Measurements from ENCODE around the gene CREB5.

The CREB5 gene

DNA sequence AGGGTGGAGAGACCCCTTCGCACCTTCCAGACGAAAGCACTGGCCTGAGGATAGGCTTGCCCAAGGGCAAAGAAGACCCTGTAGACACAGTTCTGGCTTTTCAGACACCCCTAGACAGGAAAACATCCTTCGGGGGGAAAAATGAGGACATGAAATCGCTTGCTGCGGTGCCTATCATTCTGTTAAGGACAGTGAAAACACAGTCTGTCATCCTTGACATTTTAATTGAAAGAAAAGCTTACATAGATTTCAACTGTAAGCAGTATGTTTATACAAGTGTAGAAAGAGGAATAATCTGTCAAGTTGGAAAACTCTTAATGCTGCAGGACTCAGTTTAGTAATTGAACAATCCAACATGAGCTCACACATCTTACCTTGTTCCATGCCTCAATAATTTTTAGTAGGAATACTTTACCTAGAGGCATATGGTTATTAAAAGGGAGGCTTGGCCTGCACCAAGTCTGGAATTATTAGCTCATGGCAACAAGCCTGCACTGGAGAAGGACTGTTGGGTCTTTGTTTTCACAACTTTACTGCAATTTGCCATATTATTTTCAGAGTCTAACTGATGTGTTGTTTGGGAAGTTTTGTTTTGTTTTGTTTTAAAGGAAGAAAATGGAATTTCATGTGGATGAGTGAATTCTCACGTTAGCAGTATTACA lies 302.3 kb downstream of the CREB5 start:
- peak; percentile 70 for DNase-seq (ENCODE audit: low spot score)

DNA sequence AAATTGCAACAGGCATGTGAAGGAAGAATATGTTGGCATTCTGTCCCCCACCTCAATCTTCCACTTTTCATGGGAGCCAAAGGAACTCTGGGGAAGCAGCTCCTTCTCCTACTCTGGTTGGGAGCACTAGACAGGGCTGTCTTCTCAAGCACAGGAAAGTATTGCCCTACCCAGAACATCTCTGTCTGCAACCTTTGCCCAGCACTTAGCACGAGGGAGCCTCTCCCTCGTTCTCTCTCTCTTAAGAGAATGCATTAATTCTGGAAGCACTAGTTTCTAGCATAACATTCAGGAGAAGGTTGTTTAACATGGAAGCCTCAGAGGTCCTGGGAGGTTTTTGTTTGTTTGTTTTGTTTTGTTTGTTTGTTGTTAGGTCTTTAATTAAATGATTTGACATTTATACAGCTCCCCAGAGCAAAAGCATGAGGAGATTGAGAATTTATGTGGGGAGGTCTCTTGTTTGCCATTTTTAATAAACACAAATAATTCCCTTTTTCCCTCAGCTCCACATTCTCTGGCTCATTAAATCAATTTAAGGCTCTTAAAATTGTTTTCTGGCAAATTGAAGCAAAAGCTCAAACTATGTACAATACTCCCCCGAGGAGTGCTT lies 305.2 kb downstream of the CREB5 start:
- no peak for DNase-seq (ENCODE audit: low spot score)

DNA sequence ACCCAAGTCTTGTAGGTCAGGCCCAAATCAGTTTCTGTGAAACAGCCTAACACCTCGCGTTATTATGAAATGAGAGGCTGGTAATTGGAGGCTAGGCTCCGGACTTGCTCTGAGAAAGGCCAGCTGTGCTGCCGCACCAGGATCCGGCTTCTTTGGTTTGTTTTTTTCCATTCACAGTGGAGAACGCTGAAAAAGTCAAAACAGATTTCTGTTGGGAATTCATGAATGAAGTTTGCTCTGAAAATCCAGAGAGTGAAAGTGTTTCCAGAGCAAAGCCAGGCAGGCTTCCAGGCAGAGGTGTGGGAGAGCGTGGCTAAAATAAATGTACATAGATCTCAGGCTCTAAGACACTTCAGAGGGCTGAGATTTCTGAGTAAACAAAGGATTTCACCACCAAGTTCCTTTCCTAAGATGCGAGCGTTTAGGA lies 305.8 kb downstream of the CREB5 start:
- DNase-seq (ENCODE audit: low spot score) = no peak

DNA sequence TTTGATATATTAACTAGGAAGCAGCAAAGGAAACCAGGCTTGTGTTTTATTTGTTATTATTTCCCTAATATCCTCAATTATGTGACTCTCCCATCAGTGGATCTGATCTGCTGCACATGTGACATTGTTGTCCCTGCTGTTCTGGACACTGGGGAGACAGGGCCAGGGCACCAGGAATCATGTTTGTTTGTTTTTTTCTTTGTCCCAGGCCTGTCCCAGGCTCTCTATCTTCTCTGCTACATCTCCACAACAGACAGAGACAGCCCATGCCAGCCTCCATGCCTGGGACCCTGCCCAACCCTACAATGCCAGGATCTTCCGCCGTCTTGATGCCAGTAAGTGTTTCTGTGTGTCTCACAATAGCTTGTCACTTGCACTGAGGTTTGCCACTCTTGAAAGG lies 306.2 kb downstream of the CREB5 start:
- no peak for DNase-seq (ENCODE audit: low spot score)

DNA sequence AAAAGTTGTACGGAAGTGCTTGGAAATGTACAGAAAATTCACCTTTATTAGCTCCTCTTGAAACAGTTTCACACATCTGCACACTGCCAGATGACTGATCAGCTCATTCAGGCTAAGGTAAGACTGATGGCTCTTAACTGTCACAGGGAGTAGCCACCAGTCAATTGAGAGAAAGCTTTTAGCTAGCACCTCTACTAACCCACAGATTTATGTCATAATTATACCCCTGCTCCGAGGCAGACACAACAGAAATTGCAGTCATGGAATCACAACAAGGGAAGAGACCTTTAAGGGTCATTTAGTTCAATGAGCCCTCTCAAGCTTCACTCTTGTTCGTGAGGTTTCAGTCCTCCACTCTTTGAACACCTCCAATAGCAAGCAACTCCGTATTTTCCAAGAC lies 310.4 kb downstream of the CREB5 start:
- no peak for DNase-seq (ENCODE audit: low spot score)

DNA sequence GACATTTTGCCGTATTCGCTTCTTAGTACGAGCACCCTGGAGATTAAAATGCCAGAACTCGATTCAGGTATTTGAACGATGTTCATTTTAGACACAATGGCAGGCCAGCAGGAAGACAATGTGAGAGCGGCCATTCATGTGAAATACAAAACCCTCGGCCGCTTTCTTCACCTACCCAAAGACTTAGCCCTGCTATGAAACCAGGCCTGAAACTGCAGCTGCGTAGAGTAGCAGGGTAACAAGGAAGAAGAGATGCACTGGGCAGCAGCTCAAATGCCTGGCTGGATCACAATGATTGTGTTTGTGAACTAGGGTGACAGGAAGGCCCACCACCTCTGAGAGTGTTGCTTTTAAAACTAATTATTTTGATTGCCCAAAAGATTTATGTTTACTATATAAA lies 311.0 kb downstream of the CREB5 start:
- DNase-seq (ENCODE audit: low spot score) = peak; percentile 83

DNA sequence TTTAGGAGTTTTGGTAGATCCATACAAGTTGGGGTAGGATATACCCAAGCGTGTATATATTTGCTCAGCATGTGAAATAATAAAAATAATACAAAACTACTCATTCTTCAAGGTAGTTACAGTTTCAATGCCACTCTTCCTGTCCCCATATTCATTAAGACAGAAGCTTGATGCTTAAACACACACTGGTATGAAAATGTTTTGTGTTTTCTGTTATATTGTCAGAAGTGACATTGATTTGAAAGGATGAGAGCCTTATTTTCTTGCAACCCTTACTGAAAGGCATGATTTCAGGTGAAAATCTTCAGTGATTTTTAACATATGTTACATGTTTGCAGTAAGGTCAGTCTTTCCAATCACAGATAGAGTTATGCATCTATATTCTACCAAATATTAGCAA lies 312.2 kb downstream of the CREB5 start:
- no peak for DNase-seq (ENCODE audit: low spot score)

DNA sequence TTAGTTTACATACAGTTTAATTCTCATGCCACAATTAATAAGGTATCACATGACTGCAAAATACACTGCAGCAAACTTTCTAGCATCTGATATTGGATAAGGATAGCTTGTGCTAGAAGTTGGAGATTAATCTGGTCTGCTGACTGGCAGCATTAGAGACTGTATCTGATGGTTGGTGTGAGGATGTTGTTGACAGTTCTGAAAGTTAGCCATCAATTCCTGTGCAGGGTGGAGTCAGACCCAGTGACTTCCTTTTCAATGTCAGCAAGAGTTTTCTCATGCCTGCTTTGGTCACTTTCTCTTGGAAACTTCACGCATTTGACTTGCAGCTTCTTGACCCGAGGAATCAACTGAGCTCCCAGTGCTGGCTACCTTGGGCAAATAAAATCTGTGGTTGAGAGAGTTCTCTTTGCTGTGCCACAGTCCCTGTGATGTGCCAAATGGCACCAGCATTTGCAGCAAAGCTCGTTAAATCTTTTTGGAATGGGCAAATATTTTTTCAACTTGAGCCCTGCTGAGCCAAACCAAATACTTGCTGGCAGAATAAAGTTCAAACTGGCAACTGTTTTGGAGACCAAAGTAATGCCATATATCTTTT lies 312.8 kb downstream of the CREB5 start:
- DNase-seq (ENCODE audit: low spot score) = no peak

DNA sequence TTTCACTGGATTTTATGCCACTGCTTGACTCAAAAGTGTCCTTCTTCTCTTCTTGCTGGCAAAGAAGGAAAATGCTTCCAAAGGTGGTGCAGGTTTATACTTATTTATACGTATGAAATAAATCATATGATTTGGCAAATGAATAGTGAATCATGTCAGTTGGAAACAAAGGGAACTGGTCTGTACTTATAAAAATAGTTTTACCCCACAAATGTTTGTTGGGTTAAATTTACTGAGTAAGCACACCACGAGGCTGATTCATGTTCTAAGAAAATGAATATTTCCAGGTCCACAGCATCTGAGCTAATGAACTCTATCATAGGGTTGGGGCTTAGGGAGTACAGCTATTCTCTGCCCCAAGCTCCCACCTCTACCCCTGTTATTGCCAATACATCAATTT lies 313.6 kb downstream of the CREB5 start:
- no peak for DNase-seq (ENCODE audit: low spot score)

DNA sequence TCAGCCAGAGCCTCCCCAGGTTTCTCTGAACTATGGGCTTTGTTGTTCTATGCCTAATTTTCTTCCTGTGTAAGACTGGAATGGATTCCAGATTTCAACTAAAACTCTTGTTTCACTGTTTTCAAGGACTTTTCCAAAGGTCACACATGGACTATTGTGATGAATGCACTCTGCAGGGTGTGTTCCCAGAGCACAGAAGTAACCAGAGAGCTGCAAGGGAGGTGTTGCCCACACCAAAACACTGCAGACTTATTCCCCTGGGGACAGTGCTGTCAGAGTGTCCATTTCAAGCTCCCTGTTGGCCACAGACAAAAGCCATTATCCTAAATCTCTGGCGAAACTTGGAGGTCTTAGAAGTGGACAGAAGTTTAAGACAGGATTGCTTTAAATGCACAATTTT lies 314.2 kb downstream of the CREB5 start:
- DNase-seq (ENCODE audit: low spot score) = no peak

DNA sequence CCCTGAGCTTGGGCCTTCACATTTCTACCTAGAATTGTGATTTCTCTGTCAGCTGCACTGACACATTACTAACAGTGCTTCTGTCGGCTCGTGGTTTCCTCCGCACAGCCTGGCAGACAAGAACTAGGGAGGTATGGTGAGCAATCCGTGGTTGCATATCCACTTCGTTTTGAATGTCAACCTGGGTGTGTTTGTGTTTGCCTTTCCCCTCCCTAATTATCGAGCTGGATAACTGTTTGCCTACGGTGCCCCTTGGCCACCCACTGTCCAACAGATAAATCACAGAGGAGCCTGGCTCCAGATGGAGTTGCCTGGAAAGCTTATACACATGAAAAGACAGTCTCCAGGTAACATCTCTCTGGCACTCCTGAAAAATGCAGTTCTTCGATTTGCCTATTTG lies 317.0 kb downstream of the CREB5 start:
- DNase-seq (ENCODE audit: low spot score) = no peak

DNA sequence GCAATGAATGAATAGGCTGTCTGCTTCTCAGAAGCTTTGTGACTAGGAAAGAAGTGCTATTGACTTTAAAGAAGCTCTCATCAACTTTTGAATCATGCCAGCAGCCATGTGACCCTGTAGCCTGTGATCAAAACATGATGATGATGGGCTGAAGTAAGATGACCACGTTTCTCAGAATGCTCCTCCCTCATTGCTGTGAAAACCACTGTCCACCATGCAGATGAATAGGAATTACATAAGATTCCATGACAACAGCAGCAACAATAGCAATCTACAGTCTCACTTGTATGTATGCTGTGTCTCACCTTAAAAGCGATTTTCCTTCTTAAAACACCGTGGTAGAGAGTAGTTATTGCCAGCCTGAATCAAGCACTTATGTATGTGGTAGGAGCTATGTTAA lies 317.4 kb downstream of the CREB5 start:
- DNase-seq (ENCODE audit: low spot score) = no peak

DNA sequence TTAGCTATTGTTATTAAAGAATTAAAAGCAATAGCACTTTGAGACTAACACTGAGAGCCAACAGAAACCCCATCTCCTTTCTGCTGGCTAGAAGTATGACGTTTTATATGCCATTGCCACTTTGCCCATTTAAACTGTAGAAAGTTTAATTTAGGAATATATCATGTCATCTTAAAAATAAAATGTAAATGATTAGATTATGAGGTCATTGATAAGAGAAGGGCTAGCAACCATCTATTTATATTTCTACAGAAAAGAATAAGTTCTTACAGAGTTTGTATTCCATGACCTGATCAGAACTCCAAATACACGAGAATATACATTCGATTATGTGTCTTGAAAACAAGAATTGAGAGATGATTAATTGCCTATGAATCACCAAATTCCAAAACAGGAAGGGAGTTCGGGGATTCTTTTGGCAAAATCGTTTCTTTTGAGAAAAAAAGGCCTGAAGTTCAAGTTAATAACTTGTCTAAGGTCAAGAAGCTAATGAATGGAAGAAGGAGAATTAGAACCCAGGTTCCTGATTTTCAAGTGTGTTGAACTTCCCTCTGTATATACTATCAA lies 318.9 kb downstream of the CREB5 start:
- no peak for DNase-seq (ENCODE audit: low spot score)

DNA sequence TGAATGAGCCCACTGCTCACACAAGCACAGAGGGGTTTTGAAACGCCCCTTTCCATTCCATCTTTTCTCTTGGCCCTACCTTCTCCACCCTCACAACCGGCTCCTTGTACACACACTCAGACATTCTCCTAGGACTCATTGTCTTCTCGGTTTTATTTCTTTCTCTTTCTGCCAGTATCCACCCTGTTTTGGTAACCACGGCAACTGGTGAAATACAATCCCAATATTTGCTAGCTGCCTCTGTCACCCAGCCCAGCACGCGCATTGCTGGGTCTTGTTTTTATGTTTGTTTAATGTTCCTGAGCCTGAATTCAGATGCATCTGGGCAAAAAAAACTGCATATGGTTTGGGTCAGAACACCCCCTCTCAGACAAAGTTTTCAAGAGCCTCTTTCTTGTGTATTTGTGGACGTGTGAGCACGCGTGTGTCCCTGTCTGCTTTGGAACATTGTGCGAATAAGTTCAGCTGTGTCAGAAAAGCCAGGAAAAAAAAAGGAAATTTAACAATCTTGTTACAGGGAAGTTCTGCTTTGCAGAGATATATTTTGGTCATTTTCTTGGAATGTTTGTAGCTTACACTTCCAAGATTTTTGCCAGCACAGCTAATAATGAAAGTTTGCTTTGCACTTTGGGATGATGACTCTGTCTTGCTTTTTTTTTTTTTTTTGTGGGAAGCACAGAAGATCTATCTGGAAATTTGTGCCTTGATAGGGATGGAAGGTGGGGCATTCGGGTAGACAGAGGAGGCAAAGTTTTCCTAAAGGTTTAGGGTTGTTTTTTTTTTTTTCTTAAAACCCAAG lies 320.0 kb downstream of the CREB5 start:
- no peak for DNase-seq (ENCODE audit: low spot score)

DNA sequence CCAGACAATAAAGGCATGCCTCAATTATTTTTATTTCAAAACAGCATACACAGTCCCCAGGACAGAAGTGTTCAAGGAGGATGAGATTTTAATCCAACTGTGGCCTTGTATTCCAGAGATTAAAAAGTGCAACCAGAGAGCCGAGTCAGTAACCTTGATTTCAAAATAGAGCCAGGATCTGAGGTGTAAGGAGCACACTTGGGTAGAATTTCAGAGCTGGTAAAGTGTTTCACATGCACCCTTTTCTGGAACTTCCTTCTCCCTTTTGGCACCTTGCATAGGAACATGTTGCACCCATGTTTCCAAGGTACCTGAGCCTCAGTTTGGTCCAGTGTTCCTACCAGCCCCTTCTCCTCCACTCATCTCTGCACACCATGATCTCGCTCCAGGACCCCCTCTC lies 320.7 kb downstream of the CREB5 start:
- no peak for DNase-seq (ENCODE audit: low spot score)

DNA sequence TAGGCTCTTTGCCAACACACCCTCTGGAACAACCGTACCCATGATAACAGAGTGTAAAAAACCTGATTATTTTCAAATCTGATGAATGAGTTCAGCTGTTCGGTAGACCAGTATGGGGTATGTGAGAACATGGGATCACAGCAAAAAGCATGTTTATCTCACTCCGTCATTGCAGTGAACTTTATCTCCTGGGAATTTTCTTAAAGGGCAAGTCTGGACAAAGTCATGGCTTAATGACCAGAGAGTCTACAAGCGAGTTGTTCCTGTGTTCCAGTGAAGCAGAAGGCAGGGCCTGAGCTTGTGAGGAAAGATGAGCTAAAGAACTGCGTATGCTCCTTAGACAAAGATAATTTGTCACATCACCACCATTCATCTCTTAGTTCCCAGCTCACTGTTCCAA lies 326.1 kb downstream of the CREB5 start:
- DNase-seq (ENCODE audit: low spot score) = no peak

DNA sequence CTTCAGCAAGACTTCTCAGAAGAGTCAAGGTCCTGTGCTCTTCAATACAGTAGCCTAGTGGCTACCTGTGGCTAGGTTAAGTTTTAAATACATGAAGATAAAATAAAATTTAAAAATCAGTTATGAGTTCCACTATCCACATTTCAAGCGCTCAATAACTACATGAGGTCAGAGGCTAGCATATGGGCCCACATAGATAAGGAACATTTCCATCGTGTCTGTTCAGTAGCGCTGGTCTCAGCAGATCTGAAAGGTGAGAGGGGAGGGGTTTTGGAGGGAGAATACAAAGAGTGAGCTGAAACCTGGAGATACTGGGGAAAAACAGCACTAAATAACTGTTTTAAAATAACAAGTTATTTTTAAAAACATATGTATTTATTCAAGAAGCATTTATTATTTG lies 326.8 kb downstream of the CREB5 start:
- DNase-seq (ENCODE audit: low spot score) = no peak

DNA sequence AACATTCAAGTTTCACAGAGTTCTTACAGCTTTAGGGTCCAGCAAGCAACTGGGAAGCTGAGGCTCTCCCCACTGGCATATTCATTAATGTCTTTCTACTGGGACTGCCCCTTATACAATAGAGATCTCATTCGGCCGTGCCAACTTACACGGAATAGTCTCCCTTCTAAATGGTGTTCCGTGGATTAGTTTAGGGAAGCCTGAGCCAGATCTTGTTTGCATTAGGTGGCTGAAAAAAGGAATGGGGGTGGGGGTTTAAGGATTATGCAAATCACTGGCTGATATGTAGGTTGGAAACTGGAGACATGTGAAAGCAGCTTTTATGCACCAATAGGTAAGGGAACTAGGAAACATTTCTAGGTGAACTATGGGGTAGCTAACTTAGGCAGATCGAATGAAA lies 327.5 kb downstream of the CREB5 start:
- DNase-seq (ENCODE audit: low spot score) = no peak

DNA sequence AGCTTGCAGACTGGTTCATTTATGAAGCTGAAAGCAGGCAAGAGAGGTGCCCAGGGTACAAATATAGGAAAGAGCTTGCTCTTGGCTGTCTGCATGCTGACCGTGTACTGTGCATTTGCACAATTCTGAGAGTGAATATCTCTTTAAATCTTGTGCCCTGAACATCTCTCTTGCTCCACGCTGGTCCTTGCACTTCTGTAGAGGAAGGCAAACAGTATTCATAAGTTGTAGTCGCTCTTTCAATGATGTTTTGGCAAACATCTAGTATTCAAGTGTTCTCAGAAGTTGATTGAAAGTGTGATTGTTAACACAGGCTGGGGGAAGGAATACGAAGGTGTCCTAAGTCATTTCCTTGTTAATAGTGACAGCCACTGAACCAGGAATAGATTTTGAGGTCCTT lies 332.6 kb downstream of the CREB5 start:
- no peak for DNase-seq (ENCODE audit: low spot score)

DNA sequence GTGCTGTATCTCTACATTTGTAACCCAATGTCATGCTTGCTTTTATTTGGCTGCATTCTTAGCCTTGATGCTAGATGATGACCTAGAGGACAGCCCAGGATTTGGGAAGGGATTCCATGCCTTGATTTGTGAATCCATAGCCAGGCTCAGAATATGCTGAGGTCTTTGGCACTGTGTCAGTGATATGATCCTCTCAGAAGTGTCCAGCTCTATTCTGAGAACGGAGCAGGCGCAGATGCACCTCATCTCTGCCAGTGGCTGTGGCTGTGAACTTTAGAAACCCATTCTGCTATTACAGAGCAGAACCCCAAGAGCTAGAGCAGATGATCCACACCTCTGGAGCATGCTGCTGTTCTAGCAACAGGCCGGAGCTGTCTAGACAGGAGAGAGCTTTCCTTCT lies 333.0 kb downstream of the CREB5 start:
- no peak for DNase-seq (ENCODE audit: low spot score)

DNA sequence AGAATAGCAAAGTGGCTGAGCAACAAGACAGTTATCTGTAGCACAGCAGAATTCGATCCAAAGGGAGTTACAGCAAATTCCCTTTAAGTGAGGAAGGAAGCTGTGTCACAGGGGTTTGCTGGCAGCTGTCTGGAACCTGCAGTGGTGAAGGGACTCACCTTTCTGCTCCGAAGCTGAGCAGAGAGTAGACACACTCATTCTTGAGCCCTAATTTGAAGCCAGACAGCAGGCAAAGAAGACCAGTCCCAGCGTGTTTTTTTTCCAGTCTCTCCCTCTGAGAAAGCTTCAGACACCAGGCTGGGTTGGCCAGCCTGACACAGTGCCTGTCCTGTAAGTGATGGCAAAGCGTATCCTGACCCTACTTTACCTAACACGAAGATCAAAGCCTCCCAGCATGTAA lies 335.1 kb downstream of the CREB5 start:
- no peak for DNase-seq (ENCODE audit: low spot score)

DNA sequence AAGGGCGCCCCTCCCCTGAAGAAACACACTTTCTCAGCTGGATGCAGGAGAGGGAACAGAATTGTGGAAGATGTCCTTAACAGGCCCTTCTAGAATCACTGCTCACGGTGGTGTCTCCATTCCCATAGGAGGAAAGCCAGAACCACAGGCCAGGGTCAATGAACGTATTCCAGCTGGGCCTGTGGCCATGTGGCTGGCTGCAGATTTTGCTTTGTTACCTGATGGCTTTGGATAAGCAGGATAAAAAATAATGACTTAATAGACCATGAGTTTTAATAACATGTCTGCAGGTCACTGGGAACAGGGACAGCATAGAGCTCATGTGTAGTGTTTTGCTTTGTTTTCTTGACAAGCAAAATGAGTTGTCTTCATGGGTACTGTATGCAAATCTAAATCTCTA lies 335.5 kb downstream of the CREB5 start:
- no peak for DNase-seq (ENCODE audit: low spot score)

DNA sequence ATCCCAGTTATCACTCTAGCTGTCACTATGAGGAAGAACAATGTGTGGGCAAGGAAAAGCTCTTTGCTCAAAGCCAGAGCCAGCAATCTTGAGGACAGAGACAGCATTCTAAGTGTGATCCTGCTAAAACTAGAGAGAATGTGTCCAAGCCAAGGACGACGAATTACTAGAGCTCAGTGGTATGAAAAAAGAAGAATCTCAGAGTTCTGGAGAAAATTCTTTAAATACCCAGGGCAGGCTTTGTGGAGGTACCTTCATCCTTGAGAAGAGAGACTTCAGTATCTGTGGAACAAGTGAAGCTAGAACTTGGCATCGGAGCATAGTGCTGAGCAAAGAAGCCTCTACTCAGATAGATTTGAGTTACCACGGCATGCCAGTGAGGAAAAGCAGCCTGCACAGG lies 336.0 kb downstream of the CREB5 start:
- DNase-seq (ENCODE audit: low spot score) = no peak
